ENCODE measurements around the gene PSMD4. TPM values are rescaled to one million over a fixed set of nuclear protein-coding genes. Genes with fewer than 3 reads are reported as not detected.

PSMD4 gene
- total and polyA plus RNA-seq, 2 of the 8 experiments (the other 6 are each of a cell fraction or from before 2014, with no cell fraction given): 216 to 284 TPM

DNA sequence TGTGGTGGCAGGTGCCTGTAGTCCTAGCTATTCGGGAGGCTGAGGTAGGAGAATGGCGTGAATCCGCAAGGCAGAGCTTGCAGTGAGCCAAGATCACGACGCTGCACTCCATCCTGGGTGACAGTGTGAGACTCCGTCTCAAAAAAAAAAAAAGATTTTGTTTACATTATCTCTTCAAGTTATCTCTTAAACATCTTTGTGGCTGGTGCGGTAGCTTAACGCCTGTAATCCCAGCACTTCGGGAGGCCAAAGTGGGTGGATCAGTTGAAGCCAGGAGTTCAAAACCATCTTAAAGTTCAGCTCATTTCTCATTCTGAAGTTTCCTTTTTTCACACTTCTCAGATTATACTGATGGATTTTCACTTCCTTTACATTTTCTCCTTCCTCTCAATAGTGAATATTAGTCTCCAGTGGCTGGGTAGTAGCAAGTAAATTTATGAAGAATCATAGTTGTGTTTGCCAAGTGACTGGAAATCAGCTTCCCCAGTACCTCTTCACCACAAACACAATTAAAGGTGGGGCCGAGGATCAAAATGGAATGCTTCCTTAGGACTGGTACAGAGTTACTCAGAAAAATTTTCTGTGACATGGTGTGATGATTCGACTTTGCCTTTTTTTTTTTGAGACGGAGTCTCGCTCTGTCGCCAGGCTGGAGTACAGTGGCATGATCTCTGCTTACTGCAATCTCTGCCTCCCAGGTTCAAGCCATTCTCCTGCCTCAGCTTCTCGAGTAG, 42.4 kb upstream of the PSMD4 start (continued):
- TF ChIP-seq, protein P1, sequence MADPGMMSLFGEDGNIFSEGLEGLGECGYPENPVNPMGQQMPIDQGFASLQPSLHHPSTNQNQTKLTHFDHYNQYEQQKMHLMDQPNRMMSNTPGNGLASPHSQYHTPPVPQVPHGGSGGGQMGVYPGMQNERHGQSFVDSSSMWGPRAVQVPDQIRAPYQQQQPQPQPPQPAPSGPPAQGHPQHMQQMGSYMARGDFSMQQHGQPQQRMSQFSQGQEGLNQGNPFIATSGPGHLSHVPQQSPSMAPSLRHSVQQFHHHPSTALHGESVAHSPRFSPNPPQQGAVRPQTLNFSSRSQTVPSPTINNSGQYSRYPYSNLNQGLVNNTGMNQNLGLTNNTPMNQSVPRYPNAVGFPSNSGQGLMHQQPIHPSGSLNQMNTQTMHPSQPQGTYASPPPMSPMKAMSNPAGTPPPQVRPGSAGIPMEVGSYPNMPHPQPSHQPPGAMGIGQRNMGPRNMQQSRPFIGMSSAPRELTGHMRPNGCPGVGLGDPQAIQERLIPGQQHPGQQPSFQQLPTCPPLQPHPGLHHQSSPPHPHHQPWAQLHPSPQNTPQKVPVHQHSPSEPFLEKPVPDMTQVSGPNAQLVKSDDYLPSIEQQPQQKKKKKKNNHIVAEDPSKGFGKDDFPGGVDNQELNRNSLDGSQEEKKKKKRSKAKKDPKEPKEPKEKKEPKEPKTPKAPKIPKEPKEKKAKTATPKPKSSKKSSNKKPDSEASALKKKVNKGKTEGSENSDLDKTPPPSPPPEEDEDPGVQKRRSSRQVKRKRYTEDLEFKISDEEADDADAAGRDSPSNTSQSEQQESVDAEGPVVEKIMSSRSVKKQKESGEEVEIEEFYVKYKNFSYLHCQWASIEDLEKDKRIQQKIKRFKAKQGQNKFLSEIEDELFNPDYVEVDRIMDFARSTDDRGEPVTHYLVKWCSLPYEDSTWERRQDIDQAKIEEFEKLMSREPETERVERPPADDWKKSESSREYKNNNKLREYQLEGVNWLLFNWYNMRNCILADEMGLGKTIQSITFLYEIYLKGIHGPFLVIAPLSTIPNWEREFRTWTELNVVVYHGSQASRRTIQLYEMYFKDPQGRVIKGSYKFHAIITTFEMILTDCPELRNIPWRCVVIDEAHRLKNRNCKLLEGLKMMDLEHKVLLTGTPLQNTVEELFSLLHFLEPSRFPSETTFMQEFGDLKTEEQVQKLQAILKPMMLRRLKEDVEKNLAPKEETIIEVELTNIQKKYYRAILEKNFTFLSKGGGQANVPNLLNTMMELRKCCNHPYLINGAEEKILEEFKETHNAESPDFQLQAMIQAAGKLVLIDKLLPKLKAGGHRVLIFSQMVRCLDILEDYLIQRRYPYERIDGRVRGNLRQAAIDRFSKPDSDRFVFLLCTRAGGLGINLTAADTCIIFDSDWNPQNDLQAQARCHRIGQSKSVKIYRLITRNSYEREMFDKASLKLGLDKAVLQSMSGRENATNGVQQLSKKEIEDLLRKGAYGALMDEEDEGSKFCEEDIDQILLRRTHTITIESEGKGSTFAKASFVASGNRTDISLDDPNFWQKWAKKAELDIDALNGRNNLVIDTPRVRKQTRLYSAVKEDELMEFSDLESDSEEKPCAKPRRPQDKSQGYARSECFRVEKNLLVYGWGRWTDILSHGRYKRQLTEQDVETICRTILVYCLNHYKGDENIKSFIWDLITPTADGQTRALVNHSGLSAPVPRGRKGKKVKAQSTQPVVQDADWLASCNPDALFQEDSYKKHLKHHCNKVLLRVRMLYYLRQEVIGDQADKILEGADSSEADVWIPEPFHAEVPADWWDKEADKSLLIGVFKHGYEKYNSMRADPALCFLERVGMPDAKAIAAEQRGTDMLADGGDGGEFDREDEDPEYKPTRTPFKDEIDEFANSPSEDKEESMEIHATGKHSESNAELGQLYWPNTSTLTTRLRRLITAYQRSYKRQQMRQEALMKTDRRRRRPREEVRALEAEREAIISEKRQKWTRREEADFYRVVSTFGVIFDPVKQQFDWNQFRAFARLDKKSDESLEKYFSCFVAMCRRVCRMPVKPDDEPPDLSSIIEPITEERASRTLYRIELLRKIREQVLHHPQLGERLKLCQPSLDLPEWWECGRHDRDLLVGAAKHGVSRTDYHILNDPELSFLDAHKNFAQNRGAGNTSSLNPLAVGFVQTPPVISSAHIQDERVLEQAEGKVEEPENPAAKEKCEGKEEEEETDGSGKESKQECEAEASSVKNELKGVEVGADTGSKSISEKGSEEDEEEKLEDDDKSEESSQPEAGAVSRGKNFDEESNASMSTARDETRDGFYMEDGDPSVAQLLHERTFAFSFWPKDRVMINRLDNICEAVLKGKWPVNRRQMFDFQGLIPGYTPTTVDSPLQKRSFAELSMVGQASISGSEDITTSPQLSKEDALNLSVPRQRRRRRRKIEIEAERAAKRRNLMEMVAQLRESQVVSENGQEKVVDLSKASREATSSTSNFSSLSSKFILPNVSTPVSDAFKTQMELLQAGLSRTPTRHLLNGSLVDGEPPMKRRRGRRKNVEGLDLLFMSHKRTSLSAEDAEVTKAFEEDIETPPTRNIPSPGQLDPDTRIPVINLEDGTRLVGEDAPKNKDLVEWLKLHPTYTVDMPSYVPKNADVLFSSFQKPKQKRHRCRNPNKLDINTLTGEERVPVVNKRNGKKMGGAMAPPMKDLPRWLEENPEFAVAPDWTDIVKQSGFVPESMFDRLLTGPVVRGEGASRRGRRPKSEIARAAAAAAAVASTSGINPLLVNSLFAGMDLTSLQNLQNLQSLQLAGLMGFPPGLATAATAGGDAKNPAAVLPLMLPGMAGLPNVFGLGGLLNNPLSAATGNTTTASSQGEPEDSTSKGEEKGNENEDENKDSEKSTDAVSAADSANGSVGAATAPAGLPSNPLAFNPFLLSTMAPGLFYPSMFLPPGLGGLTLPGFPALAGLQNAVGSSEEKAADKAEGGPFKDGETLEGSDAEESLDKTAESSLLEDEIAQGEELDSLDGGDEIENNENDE (IDR thresholded peaks at IDR 0.05; ENCODE audit: insufficient replicate concordance, low read length): no peak
- no peak for TF ChIP-seq POLR2A (IDR thresholded peaks at IDR 0.05; ENCODE audit: control extremely low read depth in 1 of 2, low read depth in 2 of 2, low read length in 2 of 2)
- TF ChIP-seq TEAD4 (IDR thresholded peaks at IDR 0.05; ENCODE audit: low read depth, low read length): no peak
- no peak for TF ChIP-seq SP2 (IDR thresholded peaks at IDR 0.05; ENCODE audit: low read length)
- TF ChIP-seq NRF1 (IDR thresholded peaks at IDR 0.05; ENCODE audit: low read depth, low read length): no peak
- no peak for TF ChIP-seq SP1 (IDR thresholded peaks at IDR 0.05; ENCODE audit: low read depth, low read length)
- no peak for TF ChIP-seq CREB1 (IDR thresholded peaks at IDR 0.05)
- TF ChIP-seq KDM5A (IDR thresholded peaks at IDR 0.05; ENCODE audit: low read length): no peak
- TF ChIP-seq GABPA (IDR thresholded peaks at IDR 0.05; ENCODE audit: borderline replicate concordance, insufficient read depth, low read length): no peak
- no peak for TF ChIP-seq SRF (IDR thresholded peaks at IDR 0.05; ENCODE audit: low read depth, low read length)
- no peak for TF ChIP-seq RFX5 (IDR thresholded peaks at IDR 0.05; ENCODE audit: borderline replicate concordance, low read depth, low read length)

All from H1 (cell line).